Tibial nerve (tissue), 3 donors: ENCODE data around the gene FBXL20.
A peak's percentile ranks its signal among the peaks of the same experiment; 100 is the strongest.

Experiments used
- POLR2A ChIP-seq, 2 donors: fragments of 450-650 bp; IDR thresholded peaks; one replicate each; pipeline ENCODE4 v1.6.1; 2017; ENCODE audit warnings: antibody characterized with exemption in 2 of 2, mild to moderate bottlenecking in 2 of 2, moderate library complexity in 2 of 2
- TF ChIP-seq, protein P1 (sequence below), 5 experiments: fragments of 200-600 bp in 3 of 5; fragments of 450-650 bp in 2 of 5; sonication (generic) in 3 of 5; IDR thresholded peaks; one replicate each; pipeline ENCODE4 v1.5.1; 2016 to 2019; ENCODE audit warnings: antibody characterized with exemption in 5 of 5, mild to moderate bottlenecking in 3 of 5, moderate library complexity in 2 of 5

DNA sequence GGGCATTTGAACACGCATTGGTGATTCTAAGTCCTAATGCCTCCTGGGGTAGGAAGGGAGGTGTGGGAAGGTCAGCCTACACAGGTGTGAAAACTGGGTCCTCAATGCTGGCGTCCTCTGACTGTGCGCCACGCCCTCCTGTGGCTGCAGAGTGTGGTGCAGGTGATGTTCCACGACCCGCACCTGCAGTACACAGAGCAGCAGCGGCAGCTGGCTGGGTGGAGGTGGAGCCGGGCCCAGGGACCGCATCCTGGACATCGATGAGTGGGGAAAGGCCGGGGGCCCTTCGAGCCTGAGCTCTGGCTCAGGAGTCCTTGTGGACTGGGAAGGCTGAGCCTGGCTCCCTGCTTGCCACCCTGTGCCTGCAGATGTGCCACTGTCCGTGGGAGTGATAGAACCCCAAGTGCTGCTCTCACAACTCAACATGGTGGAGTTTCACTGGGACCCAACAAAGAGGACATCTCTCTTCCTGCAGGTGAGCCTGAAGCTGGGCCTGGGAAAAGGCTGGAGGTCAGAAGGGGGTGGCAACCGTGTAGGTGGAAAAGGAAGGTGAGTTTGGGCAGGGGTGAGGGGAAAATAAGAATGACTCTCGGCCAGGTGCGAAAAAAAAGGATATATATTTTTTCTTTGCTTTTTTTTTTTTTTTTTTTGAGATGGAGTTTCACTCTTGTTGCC is 161.6 kb downstream of the FBXL20 start:
- TF ChIP-seq, protein P1, sequence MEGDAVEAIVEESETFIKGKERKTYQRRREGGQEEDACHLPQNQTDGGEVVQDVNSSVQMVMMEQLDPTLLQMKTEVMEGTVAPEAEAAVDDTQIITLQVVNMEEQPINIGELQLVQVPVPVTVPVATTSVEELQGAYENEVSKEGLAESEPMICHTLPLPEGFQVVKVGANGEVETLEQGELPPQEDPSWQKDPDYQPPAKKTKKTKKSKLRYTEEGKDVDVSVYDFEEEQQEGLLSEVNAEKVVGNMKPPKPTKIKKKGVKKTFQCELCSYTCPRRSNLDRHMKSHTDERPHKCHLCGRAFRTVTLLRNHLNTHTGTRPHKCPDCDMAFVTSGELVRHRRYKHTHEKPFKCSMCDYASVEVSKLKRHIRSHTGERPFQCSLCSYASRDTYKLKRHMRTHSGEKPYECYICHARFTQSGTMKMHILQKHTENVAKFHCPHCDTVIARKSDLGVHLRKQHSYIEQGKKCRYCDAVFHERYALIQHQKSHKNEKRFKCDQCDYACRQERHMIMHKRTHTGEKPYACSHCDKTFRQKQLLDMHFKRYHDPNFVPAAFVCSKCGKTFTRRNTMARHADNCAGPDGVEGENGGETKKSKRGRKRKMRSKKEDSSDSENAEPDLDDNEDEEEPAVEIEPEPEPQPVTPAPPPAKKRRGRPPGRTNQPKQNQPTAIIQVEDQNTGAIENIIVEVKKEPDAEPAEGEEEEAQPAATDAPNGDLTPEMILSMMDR (IDR thresholded peaks at IDR 0.05) = peak in 2 of 5 experiments; percentile 13 to 33
- TF ChIP-seq POLR2A (IDR thresholded peaks at IDR 0.05) = no peak
